ENCODE data around the gene SEPHS2.

GRCh38 chr16:30445408-30446202 is at the start of gene SEPHS2:
- TF ChIP-seq, protein P1, sequence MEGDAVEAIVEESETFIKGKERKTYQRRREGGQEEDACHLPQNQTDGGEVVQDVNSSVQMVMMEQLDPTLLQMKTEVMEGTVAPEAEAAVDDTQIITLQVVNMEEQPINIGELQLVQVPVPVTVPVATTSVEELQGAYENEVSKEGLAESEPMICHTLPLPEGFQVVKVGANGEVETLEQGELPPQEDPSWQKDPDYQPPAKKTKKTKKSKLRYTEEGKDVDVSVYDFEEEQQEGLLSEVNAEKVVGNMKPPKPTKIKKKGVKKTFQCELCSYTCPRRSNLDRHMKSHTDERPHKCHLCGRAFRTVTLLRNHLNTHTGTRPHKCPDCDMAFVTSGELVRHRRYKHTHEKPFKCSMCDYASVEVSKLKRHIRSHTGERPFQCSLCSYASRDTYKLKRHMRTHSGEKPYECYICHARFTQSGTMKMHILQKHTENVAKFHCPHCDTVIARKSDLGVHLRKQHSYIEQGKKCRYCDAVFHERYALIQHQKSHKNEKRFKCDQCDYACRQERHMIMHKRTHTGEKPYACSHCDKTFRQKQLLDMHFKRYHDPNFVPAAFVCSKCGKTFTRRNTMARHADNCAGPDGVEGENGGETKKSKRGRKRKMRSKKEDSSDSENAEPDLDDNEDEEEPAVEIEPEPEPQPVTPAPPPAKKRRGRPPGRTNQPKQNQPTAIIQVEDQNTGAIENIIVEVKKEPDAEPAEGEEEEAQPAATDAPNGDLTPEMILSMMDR (IDR thresholded peaks at IDR 0.05; ENCODE audit: extremely low read depth in 1 of 2, insufficient read depth in 1 of 2, low read depth in 1 of 2, low read length in 2 of 2): peak; percentile 29 to 53
- TF ChIP-seq JUN (IDR thresholded peaks at IDR 0.05; ENCODE audit: borderline replicate concordance, insufficient read depth, insufficient read length, low read depth) (no peak), POLR2AphosphoS5 (IDR thresholded peaks at IDR 0.05; ENCODE audit: insufficient read depth, low read depth, low read length) (peak; percentile 83)
